K562 (cell line): Measurements from ENCODE around the gene NAT10. TPM values are rescaled to one million over a fixed set of nuclear protein-coding genes. Genes with fewer than 3 reads are reported as not detected.

Experiments used
- ATAC-seq: fragments of 200-7000 bp; cut with Tn5 transposase; 3 replicates; pipeline ENCODE4 v1.9.1; 2020; ENCODE audit warnings: moderate library complexity
- BruUV-seq: library from RNA; stranded (reverse); fragments of 400-500 nt; replicated peaks from 2 replicates; lab custom pipeline; 2021; lab: Mats Ljungman, UMichigan
- CTCF ChIA-PET: fragments of 300-600 bp; formaldehyde crosslinking; extraction: SDS; loops from one replicate; lab custom pipeline; 2021; ENCODE audit warnings: low intra/inter-chr PET ratio; lab: Yijun Ruan, JAX
- POLR2A ChIA-PET: fragments of 300-600, 350-650 bp; sonication (Branson Sonifier 250); formaldehyde crosslinking; extraction: SDS; loops from one replicate; lab custom pipeline; 2021; ENCODE audit warnings: antibody characterized with exemption, inconsistent platforms; lab: Yijun Ruan, JAX
- DNase-seq, 4 experiments: peaks; one replicate each; pipeline versions ENCODE4 v3.0.0 to v3.0.0-alpha.2; 2011 to 2018; ENCODE audit warnings: low spot score in 3 of 4, mixed read lengths in 3 of 4; ENCODE audit errors: extremely low read depth in 1 of 4
- FAIRE-seq: peaks from 2 replicates; lab custom pipeline; 2011; peaks lifted over from hg19 to GRCh38; lab: Jason Lieb, UNC
- H2AFZ ChIP-seq: 2 replicates; pipeline ENCODE4 v1.6.0; 2011; ENCODE audit warnings: low read depth, low read length, control low read depth, inconsistent platforms
- H3K27ac ChIP-seq: fragments of 200-600 bp; 3 replicates; pipeline ENCODE4 v1.8.0; 2011; ENCODE audit warnings: low read depth, mild to moderate bottlenecking, control low read depth, inconsistent platforms, low read length, moderate library complexity, mixed read lengths; ENCODE audit errors: extremely low read depth
- H3K27me3 ChIP-seq, 2 experiments: fragments of 300-600 bp in 1 of 2; 2 replicates in 1 of 2; 3 replicates in 1 of 2; pipeline versions ENCODE4 v1.6.0 to v1.8.0; 2011; ENCODE audit warnings: inconsistent platforms in 2 of 2, low read length in 2 of 2, mild to moderate bottlenecking in 1 of 2, mixed read lengths in 1 of 2, moderate library complexity in 1 of 2; ENCODE audit not compliant: control insufficient read depth in 2 of 2, insufficient read depth in 2 of 2
- H3K36me3 ChIP-seq: fragments of 300-600 bp; 3 replicates; pipeline ENCODE4 v1.8.0; 2011; ENCODE audit warnings: mild to moderate bottlenecking, low read length, inconsistent platforms; ENCODE audit not compliant: control insufficient read depth, insufficient read depth
- H3K4me1 ChIP-seq, 2 experiments: fragments of 200-600 bp in 1 of 2; replicated peaks in 1 of 2; 2 replicates in 1 of 2; 3 replicates in 1 of 2; pipeline versions ENCODE4 v1.5.1 to v1.8.0; 2011; ENCODE audit warnings: inconsistent platforms in 2 of 2, low read length in 2 of 2, mild to moderate bottlenecking in 1 of 2, mixed read lengths in 1 of 2, moderate library complexity in 1 of 2; ENCODE audit not compliant: control insufficient read depth in 2 of 2, insufficient read depth in 2 of 2
- H3K4me2 ChIP-seq: 2 replicates; pipeline ENCODE4 v1.6.1; 2011; ENCODE audit warnings: low read length, control low read depth, inconsistent platforms, mixed read lengths; ENCODE audit not compliant: insufficient read depth
- H3K4me3 ChIP-seq: fragments of 200-600 bp; sonication (generic), shearing (Covaris generic); 2 replicates; pipeline ENCODE4 v1.5.1; 2016; ENCODE audit warnings: control low read depth, inconsistent platforms
- H3K79me2 ChIP-seq: fragments of 200-600 bp; 3 replicates; pipeline ENCODE4 v1.8.0; 2011; ENCODE audit warnings: low read length, inconsistent platforms; ENCODE audit not compliant: control insufficient read depth, insufficient read depth
- H3K9ac ChIP-seq, 2 experiments: 2 replicates each; pipeline versions ENCODE4 v1.6.0 to v1.6.1; 2011; ENCODE audit warnings: low read depth in 2 of 2, low read length in 2 of 2, control low read depth in 1 of 2, inconsistent platforms in 1 of 2, mild to moderate bottlenecking in 1 of 2, mixed read lengths in 1 of 2; ENCODE audit not compliant: insufficient read depth in 1 of 2
- H3K9me1 ChIP-seq: one replicate; pipeline ENCODE4 v1.6.0; 2011; ENCODE audit warnings: inconsistent platforms, mild to moderate bottlenecking, low read length, moderate library complexity; ENCODE audit not compliant: control insufficient read depth, insufficient read depth
- H3K9me3 ChIP-seq: replicated peaks from 2 replicates; pipeline ENCODE4 v1.5.1; 2011; ENCODE audit warnings: low read depth, low read length, inconsistent platforms; ENCODE audit not compliant: control insufficient read depth, insufficient read depth
- H4K20me1 ChIP-seq: replicated peaks from 2 replicates; pipeline ENCODE4 v1.6.1; 2011; ENCODE audit warnings: low read length, inconsistent platforms, mixed read lengths; ENCODE audit not compliant: control insufficient read depth, insufficient read depth
- POLR2A ChIP-seq: fragments of 450-650 bp; conservative IDR thresholded peaks from 2 replicates; pipeline ENCODE4 v1.6.1; 2016
- POLR2AphosphoS5 ChIP-seq: IDR thresholded peaks from 2 replicates; pipeline ENCODE4 v1.6.1; 2011; ENCODE audit warnings: mild to moderate bottlenecking, low read depth, low read length, moderate library complexity; ENCODE audit not compliant: control insufficient read depth, insufficient read depth
- SUPT5H ChIP-seq: fragments of 450-650 bp; IDR thresholded peaks from 2 replicates; pipeline ENCODE4 v1.6.1; 2016
- WGBS: fragments of 100-300 bp; shearing (Covaris generic); methylation state at CpG from one replicate; pipeline ENCODE4 v1.1.6; 2016; ENCODE audit warnings: low coverage, mixed read lengths; ENCODE audit not compliant: insufficient coverage; ENCODE audit errors: missing lambda C conversion rate; 5-methylcytosine and 5-hydroxymethylcytosine counted together
- in situ Hi-C: fragments of 300-500 bp; cut with MboI; formaldehyde crosslinking; loops from 4 replicates; pipeline ENCODE4 v1.15.0; 2018; ENCODE audit warnings: inconsistent platforms, mixed read lengths
- intact Hi-C: fragments of 100-400 bp; cut with micrococcal nuclease; formaldehyde crosslinking; loops from 2 replicates; pipeline ENCODE4 v1.14.2; 2022
- polyA plus RNA-seq, 8 experiments: library from polyadenylated mRNA; depleted of rRNA in 4 of 8; stranded (reverse) in 5 of 8; unstranded in 3 of 8; fragments of >200 nt; fragmentation: Nextera tagmentation in 2 of 8; fragmentation: Illumina TruSeq in 1 of 8; extraction: Ambion mirVana in 2 of 8; extraction: Trizol in 1 of 8; gene quantifications; 2 replicates each; pipeline versions ENCODE4 v1.2.1 to v1.2.3, GENCODE V29; 2011 to 2014; ENCODE audit warnings: inconsistent platforms in 1 of 8, missing spikeins in 1 of 8
- total RNA-seq, 7 experiments: library from RNA; depleted of rRNA in 6 of 7; stranded (reverse); fragments of >200 nt in 6 of 7; fragmentation: Illumina TruSeq in 2 of 7; extraction: Trizol in 2 of 7; gene quantifications; 2 replicates each; pipeline versions ENCODE4 v1.2.1 to v1.2.3, GENCODE V29; 2011 to 2021; ENCODE audit warnings: low replicate concordance in 1 of 7
- TF ChIP-seq, protein P1 (sequence below): fragments of 450-650 bp; IDR thresholded peaks from 2 replicates; pipeline ENCODE4 v1.6.1; 2016; ENCODE audit warnings: low read depth, mild to moderate bottlenecking, moderate library complexity

NAT10 gene
- total and polyA plus RNA-seq, 9 of the 15 experiments (the other 6 are each of a cell fraction or from before 2014, with no cell fraction given), result 55.4 to 125 (median 86.3) TPM

- peak; percentile 18; the same call in 1 of the 2 replicates for TF ChIP-seq POLR2AphosphoS5
- 0 out of 2 replicates have a peak, but pooled peaks have one; percentile 34 for TF ChIP-seq POLR2A
- TF ChIP-seq SUPT5H, result peak; percentile 33; the same call in 1 of the 2 replicates
- TF ChIP-seq, protein P1, sequence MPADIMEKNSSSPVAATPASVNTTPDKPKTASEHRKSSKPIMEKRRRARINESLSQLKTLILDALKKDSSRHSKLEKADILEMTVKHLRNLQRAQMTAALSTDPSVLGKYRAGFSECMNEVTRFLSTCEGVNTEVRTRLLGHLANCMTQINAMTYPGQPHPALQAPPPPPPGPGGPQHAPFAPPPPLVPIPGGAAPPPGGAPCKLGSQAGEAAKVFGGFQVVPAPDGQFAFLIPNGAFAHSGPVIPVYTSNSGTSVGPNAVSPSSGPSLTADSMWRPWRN, result no peak
- TF ChIP-seq, all 486 proteins: peak for 3
- in situ Hi-C loops, result no loop called here
- Histone ChIP-seq H3K79me2 (peaks cover 99% of the 10 kb centered on the region), H3K9me3 (no peaks in the 10 kb centered on the region), H3K9me1 (no peaks in the 10 kb centered on the region), H3K4me2 (no peak overlapping the region), H3K9ac (no peak overlapping the region), H3K4me3 (no peak overlapping the region), H3K4me1 (peaks cover 4 to 5% of the 10 kb centered on the region in 2 experiments; a peak in 4 of 5 replicates), H3K27me3 (no peaks in the 10 kb centered on the region), H3K27ac (no peak overlapping the region), H2AFZ (no peak overlapping the region), H4K20me1 (peaks cover 40% of the 10 kb centered on the region), H3K36me3 (peaks cover 86% of the 10 kb centered on the region)
- 71% methylated on average over 2 of the region's 2 CpGs for whole genome bisulfite sequencing
- ChIA-PET CTCF (no interaction called here), POLR2A (interaction anchor here (0.6 to 6.5 kb wide), 9 partner anchors 9 to 375 kb away, joined by 3 to 41 read pairs (median 4); partner anchors contain the start of gene CAPRIN1)
- intact Hi-C loops, result no loop called here
- TSS peak; percentile 9 for BruUV-seq
- ATAC-seq (peak; percentile 15; the same call in 2 of the 3 replicates), FAIRE-seq (no peak), DNase-seq (no peak)
Measured at GRCh38 chr11:34063061-34063795, 42.2 kb upstream of the NAT10 start.
